Naive B cell (primary cell): Measurements from ENCODE around the gene EXPH5. TPM values are rescaled to one million over a fixed set of nuclear protein-coding genes. Genes with fewer than 3 reads are reported as not detected.
A peak's percentile ranks its signal among the peaks of the same experiment; 100 is the strongest.
"Not testable (repeated sequence)": the region's sequence is repeated elsewhere in the genome, so short reads cannot be mapped to it uniquely, and the experiment has no call there.

Experiments used
- ATAC-seq, 2 donors: fragments of 150-1000 bp; cut with Tn5 transposase; 2 replicates each; pipeline ENCODE4 v1.10.0; 2021; ENCODE audit warnings: low read depth in 2 of 2, mild to moderate bottlenecking in 2 of 2, moderate library complexity in 2 of 2
- DNase-seq: peaks from one replicate; pipeline ENCODE4 v3.0.0; 2022
- H3K27ac Mint-ChIP-seq, 6 donors: one replicate each; pipeline ENCODE4 v1.8.0; 2020 to 2022; ENCODE audit warnings: mild to moderate bottlenecking in 6 of 6, mixed read lengths in 6 of 6, moderate library complexity in 5 of 6, inconsistent platforms in 2 of 6
- H3K27me3 Mint-ChIP-seq, 3 donors: one replicate each; pipeline ENCODE4 v1.8.0; 2021 to 2022; ENCODE audit warnings: mixed read lengths in 3 of 3, mild to moderate bottlenecking in 1 of 3
- H3K36me3 Mint-ChIP-seq, 2 donors: one replicate each; pipeline ENCODE4 v1.8.0; 2020 to 2022; ENCODE audit warnings: mixed read lengths in 2 of 2, inconsistent platforms in 1 of 2, mild to moderate bottlenecking in 1 of 2
- H3K4me1 Mint-ChIP-seq, 3 donors: one replicate each; pipeline ENCODE4 v1.8.0; 2020 to 2022; ENCODE audit warnings: mixed read lengths in 3 of 3, inconsistent platforms in 1 of 3, mild to moderate bottlenecking in 1 of 3, moderate library complexity in 1 of 3
- H3K4me3 Mint-ChIP-seq, 8 donors: one replicate each; pipeline ENCODE4 v1.8.0; 2020 to 2022; ENCODE audit warnings: mild to moderate bottlenecking in 8 of 8, mixed read lengths in 8 of 8, moderate library complexity in 8 of 8, inconsistent platforms in 2 of 8
- H3K9me3 Mint-ChIP-seq, 7 donors: one replicate each; pipeline ENCODE4 v1.8.0; 2020 to 2022; ENCODE audit warnings: mixed read lengths in 7 of 7, mild to moderate bottlenecking in 5 of 7, inconsistent platforms in 2 of 7, moderate library complexity in 1 of 7
- polyA plus RNA-seq, 6 donors: library from polyadenylated mRNA; unstranded; fragments of 300-500 nt; fragmentation: Illumina TruSeq; gene quantifications; one replicate each; pipeline ENCODE4 v1.2.3, GENCODE V29; 2021; ENCODE audit warnings: low read depth in 6 of 6

EXPH5 gene
- polyA plus RNA-seq, 6 donors from 2014 or later = 0.05 to 1.0 (median 0.31) TPM; not detected in 1

- Mint-ChIP-seq H3K4me1 (no peaks in the 10 kb centered on the region), H3K4me3 (no peak overlapping the region), H3K27ac (no peak overlapping the region), H3K27me3 (peaks cover 8 to 51% (median 19%) of the 10 kb centered on the region in 3 donors), H3K36me3 (no peaks in the 10 kb centered on the region), H3K9me3 (no peaks in the 10 kb centered on the region)
- DNase-seq = no peak
- no peak for ATAC-seq
Observed at GRCh38 chr11:108617055-108617454, 23.5 kb upstream of the EXPH5 start.

- H3K27ac Mint-ChIP-seq = no peak overlapping the region
- H3K4me3 Mint-ChIP-seq = no peak overlapping the region
- H3K4me1 Mint-ChIP-seq = no peaks in the 10 kb centered on the region
- no peaks in the 10 kb centered on the region for H3K36me3 Mint-ChIP-seq
- H3K27me3 Mint-ChIP-seq = peaks cover 8 to 51% (median 17%) of the 10 kb centered on the region in 3 donors
- ATAC-seq (no peak), DNase-seq (no peak)
- no peaks in the 10 kb centered on the region for H3K9me3 Mint-ChIP-seq
Observed at GRCh38 chr11:108616549-108616948, 23.0 kb upstream of the EXPH5 start.

- H3K27ac Mint-ChIP-seq = no peak overlapping the region
- H3K4me3 Mint-ChIP-seq = no peak overlapping the region
- no peaks in the 10 kb centered on the region for H3K4me1 Mint-ChIP-seq
- DNase-seq (no peak), ATAC-seq (no peak)
- H3K36me3 Mint-ChIP-seq = no peaks in the 10 kb centered on the region
- H3K27me3 Mint-ChIP-seq = peaks cover 7 to 35% (median 16%) of the 10 kb centered on the region in 3 donors
- H3K9me3 Mint-ChIP-seq = no peaks in the 10 kb centered on the region
Observed at GRCh38 chr11:108614086-108614485, 20.5 kb upstream of the EXPH5 start.

GRCh38 chr11:108609682-108610081 lies 16.1 kb upstream of the EXPH5 start:
- DNase-seq (no peak), ATAC-seq (no peak)
- H3K36me3 Mint-ChIP-seq = no peaks in the 10 kb centered on the region
- no peak overlapping the region for H3K4me3 Mint-ChIP-seq
- H3K4me1 Mint-ChIP-seq = no peaks in the 10 kb centered on the region
- H3K9me3 Mint-ChIP-seq = no peaks in the 10 kb centered on the region
- H3K27me3 Mint-ChIP-seq = peaks cover 18 to 27% (median 21%) of the 10 kb centered on the region in 3 donors
- no peak overlapping the region for H3K27ac Mint-ChIP-seq

- no peaks in the 10 kb centered on the region for H3K9me3 Mint-ChIP-seq
- H3K36me3 Mint-ChIP-seq = no peaks in the 10 kb centered on the region
- H3K27me3 Mint-ChIP-seq = peaks cover 21 to 28% (median 23%) of the 10 kb centered on the region in 3 donors
- no peaks in the 10 kb centered on the region for H3K4me1 Mint-ChIP-seq
- ATAC-seq (no peak), DNase-seq (no peak)
- H3K4me3 Mint-ChIP-seq = no peak overlapping the region
- H3K27ac Mint-ChIP-seq = peak overlapping the region in 1 of 6 donors; percentile 77
Observed at GRCh38 chr11:108608548-108608947, 15.0 kb upstream of the EXPH5 start.

GRCh38 chr11:108606495-108607160 lies 13.1 kb upstream of the EXPH5 start:
- Mint-ChIP-seq H3K27me3 (peaks cover 32 to 37% (median 35%) of the 10 kb centered on the region in 3 donors), H3K4me3 (no peak overlapping the region), H3K27ac (no peak overlapping the region), H3K4me1 (no peaks in the 10 kb centered on the region), H3K36me3 (no peaks in the 10 kb centered on the region), H3K9me3 (no peaks in the 10 kb centered on the region)
- ATAC-seq = no peak
- no peak for DNase-seq

GRCh38 chr11:108606070-108606469 lies 12.5 kb upstream of the EXPH5 start:
- Mint-ChIP-seq H3K36me3 (no peaks in the 10 kb centered on the region), H3K4me3 (no peak overlapping the region), H3K27me3 (peaks cover 30 to 37% (median 33%) of the 10 kb centered on the region in 3 donors), H3K9me3 (no peaks in the 10 kb centered on the region), H3K4me1 (no peaks in the 10 kb centered on the region), H3K27ac (no peak overlapping the region)
- ATAC-seq (no peak), DNase-seq (no peak)

- H3K9me3 Mint-ChIP-seq, H3K36me3 Mint-ChIP-seq, ATAC-seq, DNase-seq, H3K4me3 Mint-ChIP-seq, H3K4me1 Mint-ChIP-seq, H3K27ac Mint-ChIP-seq: not testable (repeated sequence)
- H3K27me3 Mint-ChIP-seq = peaks cover 36 to 47% (median 41%) of the 10 kb centered on the region in 3 donors
Observed at GRCh38 chr11:108602818-108603217, 9.2 kb upstream of the EXPH5 start.

- ATAC-seq = no peak
Observed at GRCh38 chr11:108601150-108601549, 7.6 kb upstream of the EXPH5 start.

GRCh38 chr11:108599978-108600377 lies 6.4 kb upstream of the EXPH5 start:
- Mint-ChIP-seq H3K9me3 (no peaks in the 10 kb centered on the region), H3K4me3 (no peak overlapping the region), H3K36me3 (no peaks in the 10 kb centered on the region), H3K4me1 (no peaks in the 10 kb centered on the region), H3K27me3 (peaks cover 35 to 56% (median 51%) of the 10 kb centered on the region in 3 donors), H3K27ac (no peak overlapping the region)
- ATAC-seq (no peak), DNase-seq (no peak)

More at GRCh38 chr11:108601150-108601549, 7.6 kb upstream of the EXPH5 start:
- H3K4me3 Mint-ChIP-seq = no peak overlapping the region
- no peak overlapping the region for H3K27ac Mint-ChIP-seq
- H3K9me3 Mint-ChIP-seq = no peaks in the 10 kb centered on the region
- no peaks in the 10 kb centered on the region for H3K36me3 Mint-ChIP-seq
- no peaks in the 10 kb centered on the region for H3K4me1 Mint-ChIP-seq
- no peak for DNase-seq
- H3K27me3 Mint-ChIP-seq = peaks cover 29 to 52% (median 44%) of the 10 kb centered on the region in 3 donors

- H3K4me3 Mint-ChIP-seq = no peak overlapping the region
- DNase-seq (no peak), ATAC-seq (no peak)
- H3K27ac Mint-ChIP-seq = no peak overlapping the region
- no peaks in the 10 kb centered on the region for H3K9me3 Mint-ChIP-seq
- H3K4me1 Mint-ChIP-seq = peaks cover 4 to 13% (median 11%) of the 10 kb centered on the region in 3 donors
- H3K36me3 Mint-ChIP-seq = peaks cover 4 to 8% of the 10 kb centered on the region in 2 donors
- H3K27me3 Mint-ChIP-seq = peaks cover 36 to 52% (median 48%) of the 10 kb centered on the region in 3 donors
Observed at GRCh38 chr11:108597736-108598355, 4.3 kb upstream of the EXPH5 start.

- Mint-ChIP-seq H3K27me3 (peaks cover 30 to 53% (median 41%) of the 10 kb centered on the region in 3 donors), H3K4me3 (no peak overlapping the region), H3K4me1 (peaks cover 9 to 18% (median 14%) of the 10 kb centered on the region in 3 donors), H3K36me3 (peaks cover 4 to 8% of the 10 kb centered on the region in 2 donors), H3K9me3 (no peaks in the 10 kb centered on the region), H3K27ac (no peak overlapping the region)
- DNase-seq (no peak), ATAC-seq (no peak)
Observed at GRCh38 chr11:108596701-108597100, 3.1 kb upstream of the EXPH5 start.

GRCh38 chr11:108593923-108594434 lies 411 bp upstream of the EXPH5 start:
- peaks cover 9 to 18% (median 14%) of the 10 kb centered on the region in 3 donors for H3K4me1 Mint-ChIP-seq
- DNase-seq = no peak
- H3K27ac Mint-ChIP-seq = no peak overlapping the region
- H3K36me3 Mint-ChIP-seq = peaks cover 4 to 8% of the 10 kb centered on the region in 2 donors
- no peak for ATAC-seq
- H3K4me3 Mint-ChIP-seq = peak overlapping the region; percentile 94 to 99 (median 96)
- peaks cover 20 to 46% (median 40%) of the 10 kb centered on the region in 3 donors for H3K27me3 Mint-ChIP-seq
- H3K9me3 Mint-ChIP-seq = no peaks in the 10 kb centered on the region
